Adrenal gland (tissue), 5 donors: Measurements from ENCODE around the gene RPTOR.

Experiments
- POLR2A ChIP-seq, 2 donors: fragments of 450-650 bp; IDR thresholded peaks; one replicate each; pipeline ENCODE4 v1.6.1; 2017; ENCODE audit warnings: antibody characterized with exemption in 2 of 2, mild to moderate bottlenecking in 2 of 2, moderate library complexity in 1 of 2
- TF ChIP-seq, protein P1 (sequence below), 6 experiments: fragments of 450-650 bp in 4 of 6; fragments of 200-600 bp in 2 of 6; sonication (generic) in 1 of 6; IDR thresholded peaks; 1 replicate in 5 of 6; 2 replicates in 1 of 6; pipeline versions ENCODE4 v1.5.1 to v1.8.0; 2016 to 2021; ENCODE audit warnings: antibody characterized with exemption in 6 of 6, mild to moderate bottlenecking in 2 of 6, moderate library complexity in 1 of 6
- donor health status: DM: no; HTN: no; CAD: no.

DNA sequence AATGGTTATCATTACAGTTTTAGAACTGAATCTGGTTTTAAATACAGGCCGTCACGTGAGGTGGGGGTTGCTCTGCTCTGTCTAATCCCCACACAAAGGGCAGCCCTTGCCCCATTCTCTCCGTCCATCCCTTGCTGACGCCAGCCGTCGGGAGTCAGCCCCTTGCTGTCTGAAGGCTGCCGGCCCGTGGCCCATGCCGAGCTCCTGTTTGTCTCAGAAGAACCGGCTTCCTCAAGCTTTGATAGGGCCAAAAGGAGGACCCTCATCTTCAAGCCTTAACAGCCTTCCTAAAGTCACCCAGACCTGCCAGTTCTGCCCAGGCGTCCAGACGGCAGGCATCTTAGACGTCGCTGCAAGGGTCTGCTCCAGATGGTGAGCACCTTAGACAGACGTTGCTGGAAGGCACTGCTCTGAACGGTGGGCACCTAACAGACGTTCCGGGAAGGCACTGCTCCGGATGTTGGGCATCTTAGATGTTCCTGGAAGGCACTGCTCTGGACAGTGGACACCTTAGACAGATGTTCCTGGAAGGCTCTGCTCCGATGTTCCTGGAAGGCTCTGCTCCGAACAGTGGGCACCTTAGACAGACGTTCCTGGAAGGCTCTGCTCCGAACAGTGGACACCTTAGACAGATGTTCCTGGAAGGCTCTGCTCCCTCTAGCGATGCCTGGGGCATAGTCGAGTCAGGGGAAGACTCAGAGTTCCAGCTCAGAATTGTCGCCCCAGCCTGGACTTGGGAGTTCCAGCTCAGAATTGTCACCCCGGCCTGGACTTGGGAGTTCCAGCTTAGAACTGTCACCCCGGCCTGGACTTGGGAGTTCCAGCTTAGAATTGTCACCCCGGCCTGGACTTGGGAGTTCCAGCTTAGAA lies 411.9 kb downstream of the RPTOR start:
- TF ChIP-seq, protein P1, sequence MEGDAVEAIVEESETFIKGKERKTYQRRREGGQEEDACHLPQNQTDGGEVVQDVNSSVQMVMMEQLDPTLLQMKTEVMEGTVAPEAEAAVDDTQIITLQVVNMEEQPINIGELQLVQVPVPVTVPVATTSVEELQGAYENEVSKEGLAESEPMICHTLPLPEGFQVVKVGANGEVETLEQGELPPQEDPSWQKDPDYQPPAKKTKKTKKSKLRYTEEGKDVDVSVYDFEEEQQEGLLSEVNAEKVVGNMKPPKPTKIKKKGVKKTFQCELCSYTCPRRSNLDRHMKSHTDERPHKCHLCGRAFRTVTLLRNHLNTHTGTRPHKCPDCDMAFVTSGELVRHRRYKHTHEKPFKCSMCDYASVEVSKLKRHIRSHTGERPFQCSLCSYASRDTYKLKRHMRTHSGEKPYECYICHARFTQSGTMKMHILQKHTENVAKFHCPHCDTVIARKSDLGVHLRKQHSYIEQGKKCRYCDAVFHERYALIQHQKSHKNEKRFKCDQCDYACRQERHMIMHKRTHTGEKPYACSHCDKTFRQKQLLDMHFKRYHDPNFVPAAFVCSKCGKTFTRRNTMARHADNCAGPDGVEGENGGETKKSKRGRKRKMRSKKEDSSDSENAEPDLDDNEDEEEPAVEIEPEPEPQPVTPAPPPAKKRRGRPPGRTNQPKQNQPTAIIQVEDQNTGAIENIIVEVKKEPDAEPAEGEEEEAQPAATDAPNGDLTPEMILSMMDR (IDR thresholded peaks at IDR 0.05) = no peak
- no peak for TF ChIP-seq POLR2A (IDR thresholded peaks at IDR 0.05)
